ENCODE measurements around the gene SERINC2. TPM values are rescaled to one million over a fixed set of nuclear protein-coding genes. Genes with fewer than 3 reads are reported as not detected.
"Not testable (repeated sequence)": the region's sequence is repeated elsewhere in the genome, so short reads cannot be mapped to it uniquely, and the experiment has no call there.

The SERINC2 gene
- total RNA-seq, 2 donors from 2014 or later: 3.9 to 5.1 TPM

- DNase-seq (ENCODE audit: low spot score): no peak
- intact Hi-C loops (cut with DNase I): no loop called here
These were observed 31.4 kb upstream of the SERINC2 start for GRCh38 chr1:31381394-31382294.

DNA sequence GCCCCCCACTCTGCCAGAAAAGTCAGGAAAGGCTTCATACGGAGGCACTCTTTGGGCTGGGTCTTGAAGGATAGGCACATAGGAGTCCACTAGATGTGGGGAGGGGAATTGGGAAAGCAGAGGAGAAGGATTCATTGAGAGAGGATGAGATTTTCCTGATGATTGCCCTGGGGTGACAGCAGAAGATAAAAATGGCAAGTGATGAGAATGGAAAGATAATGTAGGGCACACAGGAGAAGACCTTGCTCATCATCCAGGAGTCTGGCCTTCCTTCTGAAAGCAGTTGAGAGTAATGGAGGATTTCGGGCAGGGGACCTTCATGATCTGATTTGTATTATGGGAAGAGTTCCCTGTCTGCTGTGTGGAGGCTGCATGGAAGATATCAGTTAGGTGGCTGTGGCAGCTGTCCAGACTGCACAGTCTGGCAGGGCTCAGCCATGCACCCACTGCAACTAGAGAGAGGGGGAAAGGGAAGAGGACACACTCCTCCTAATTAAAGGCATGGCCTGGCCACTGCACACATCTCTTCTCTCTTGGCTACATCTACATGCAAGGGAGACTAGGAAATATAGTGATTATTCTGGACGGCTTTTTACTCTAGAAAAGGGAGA is 30.5 kb upstream of the SERINC2 start:
- intact Hi-C loops (cut with DNase I): no loop called here
- no peak for DNase-seq (ENCODE audit: low spot score)

GRCh38 chr1:31383967-31384366 is 29.0 kb upstream of the SERINC2 start:
- intact Hi-C loops (cut with DNase I): no loop called here
- peak; percentile 11 for DNase-seq (ENCODE audit: low spot score)

- intact Hi-C loops (cut with DNase I); DNase-seq (ENCODE audit: low spot score): not testable (repeated sequence)
These were observed 26.3 kb upstream of the SERINC2 start for GRCh38 chr1:31386576-31387243.

DNA sequence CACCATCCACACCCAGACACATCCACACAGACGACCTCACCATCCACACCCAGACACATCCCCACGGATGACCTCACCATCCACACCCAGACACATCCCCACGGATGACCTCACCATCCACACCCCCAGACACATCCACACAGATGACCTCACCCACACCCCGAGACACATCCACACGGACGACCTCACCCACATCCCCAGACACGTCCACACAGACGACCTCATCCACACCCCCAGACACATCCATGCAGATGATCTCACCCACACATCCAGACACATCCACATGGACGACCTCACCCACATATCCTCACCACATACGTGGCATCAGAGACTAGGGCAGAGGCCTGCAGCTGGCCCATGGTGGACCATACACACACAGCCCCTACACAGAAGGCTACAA is 25.4 kb upstream of the SERINC2 start:
- intact Hi-C loops (cut with DNase I): no loop called here
- no peak for DNase-seq (ENCODE audit: low spot score)

GRCh38 chr1:31389616-31390015 is 23.4 kb upstream of the SERINC2 start:
- DNase-seq (ENCODE audit: low spot score): no peak
- intact Hi-C loops (cut with DNase I): loop anchor here in 1 of 2 donors (10.0 kb wide), 1 partner anchor 155 kb away; no protein-coding TSS in a partner anchor

- no peak for DNase-seq (ENCODE audit: low spot score)
- intact Hi-C loops (cut with DNase I): loop anchor here in 1 of 2 donors (10.0 kb wide), 1 partner anchor 155 kb away; no protein-coding TSS in a partner anchor
These were observed 22.9 kb upstream of the SERINC2 start for GRCh38 chr1:31390071-31390470.

DNA sequence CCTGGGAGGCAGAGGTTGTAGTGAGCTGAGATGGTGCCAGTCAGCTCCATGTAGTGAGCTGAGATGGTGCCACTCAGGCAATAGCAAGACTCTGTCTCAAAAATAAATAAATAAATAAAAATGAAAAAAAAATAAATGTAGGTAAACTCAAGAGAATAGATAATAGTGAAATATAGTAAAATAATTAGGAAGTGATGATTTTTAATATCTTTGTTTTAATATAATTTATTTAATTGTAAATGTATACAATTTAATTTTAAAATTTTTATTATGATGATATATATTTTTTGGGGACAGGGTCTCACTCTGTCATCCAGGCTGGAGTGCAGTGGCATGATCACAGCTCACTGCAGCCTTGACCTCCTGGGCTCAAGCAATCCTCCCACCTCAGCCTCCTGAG is 19.6 kb upstream of the SERINC2 start:
- intact Hi-C loops (cut with DNase I): loop anchor here in 1 of 2 donors (10.0 kb wide), 1 partner anchor 151 kb away; no protein-coding TSS in a partner anchor
- DNase-seq (ENCODE audit: low spot score): no peak

DNA sequence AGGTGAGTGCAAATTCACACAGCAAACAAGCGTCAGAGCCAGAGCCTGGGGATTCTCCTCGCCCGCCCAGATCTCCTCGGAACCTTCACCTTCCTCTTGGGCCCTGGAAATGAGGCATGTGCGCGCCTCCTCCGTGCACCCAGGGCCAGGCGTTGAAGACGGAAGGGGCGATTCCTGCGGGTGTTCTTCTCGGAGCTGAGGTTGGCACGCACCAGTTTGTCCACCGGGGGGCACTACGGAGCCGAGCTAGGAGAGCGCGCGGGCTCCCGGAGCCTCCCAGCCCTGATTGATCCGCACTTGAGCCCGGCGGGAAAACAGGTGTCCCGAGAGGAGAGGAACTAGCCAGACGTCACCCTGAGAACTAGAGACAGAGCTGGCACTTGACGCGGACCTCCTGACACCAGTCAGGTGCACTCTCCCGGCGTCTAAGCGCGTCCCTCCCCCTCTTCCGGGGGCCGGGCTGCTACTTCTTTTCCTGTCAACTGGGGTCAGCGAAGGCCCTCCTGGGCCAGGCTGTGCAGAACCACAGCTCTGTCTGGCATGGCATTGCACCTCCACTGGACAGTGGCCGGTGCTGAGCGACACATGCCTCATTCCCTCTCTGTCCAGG is 18.3 kb upstream of the SERINC2 start:
- DNase-seq (ENCODE audit: low spot score): peak; percentile 95
- intact Hi-C loops (cut with DNase I): loop anchor here in 1 of 2 donors (10.0 kb wide), 1 partner anchor 150 kb away; no protein-coding TSS in a partner anchor

GRCh38 chr1:31396633-31397351 is 16.2 kb upstream of the SERINC2 start:
- DNase-seq (ENCODE audit: low spot score): no peak
- intact Hi-C loops (cut with DNase I): loop anchor here in 1 of 2 donors (10.0 kb wide), 1 partner anchor 148 kb away; no protein-coding TSS in a partner anchor

DNA sequence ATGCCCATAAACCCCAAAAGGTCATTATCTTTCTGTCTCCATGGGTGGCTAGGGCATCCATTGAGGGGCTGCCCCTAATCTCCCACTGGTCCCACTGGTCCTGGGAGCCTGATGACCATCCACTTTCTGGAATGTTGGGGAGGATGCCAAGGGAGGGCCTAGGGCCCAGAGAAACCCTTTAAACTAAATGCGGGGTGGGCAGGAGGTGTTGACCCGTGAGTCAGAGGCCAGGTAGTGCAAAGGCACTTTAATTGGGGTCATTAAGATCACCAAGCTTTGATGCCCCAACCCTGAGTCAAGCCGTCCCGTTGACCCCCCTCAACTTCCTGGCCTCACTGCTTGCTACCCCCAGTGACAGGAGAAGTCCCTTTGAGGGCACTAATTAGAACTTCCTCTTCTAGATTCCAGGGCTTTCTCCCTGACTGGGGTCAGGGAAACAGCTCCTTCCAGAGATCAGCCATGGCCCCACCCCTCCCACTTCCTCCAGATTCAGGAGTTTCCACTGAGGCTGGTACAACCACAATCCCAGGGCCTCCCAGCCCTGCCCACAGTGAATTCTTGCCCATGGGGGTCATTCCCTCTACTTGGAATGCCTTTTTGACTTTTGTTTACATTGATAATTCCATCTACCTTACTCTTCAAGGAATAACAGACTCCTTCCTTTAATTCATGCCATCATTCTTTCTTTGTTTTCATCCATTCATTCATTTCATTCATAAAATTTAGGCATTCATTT is 15.5 kb upstream of the SERINC2 start:
- no peak for DNase-seq (ENCODE audit: low spot score)
- intact Hi-C loops (cut with DNase I): loop anchor here in 1 of 2 donors (10.0 kb wide), 1 partner anchor 147 kb away; no protein-coding TSS in a partner anchor

DNA sequence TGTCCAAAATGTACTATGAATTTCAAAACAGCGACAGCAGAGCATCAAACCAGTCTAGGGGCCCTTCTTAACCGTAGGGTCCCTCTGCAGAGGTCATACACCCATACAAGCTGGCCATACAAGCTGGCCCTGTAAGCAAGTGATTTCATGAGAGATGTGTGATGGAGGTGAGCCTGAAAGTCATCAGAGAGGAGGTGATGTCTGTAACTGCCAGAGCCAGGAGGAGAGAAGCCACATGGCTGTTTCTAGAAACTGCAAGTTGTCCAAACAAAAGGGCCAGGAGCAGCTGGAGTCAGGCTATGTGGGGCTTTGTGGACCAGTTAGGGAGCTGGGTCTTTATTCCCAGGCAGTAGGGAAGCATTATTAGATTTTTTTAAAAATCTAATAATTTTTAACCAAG is 14.8 kb upstream of the SERINC2 start:
- intact Hi-C loops (cut with DNase I): loop anchor here in 1 of 2 donors (10.0 kb wide), 1 partner anchor 147 kb away; no protein-coding TSS in a partner anchor
- no peak for DNase-seq (ENCODE audit: low spot score)

- intact Hi-C loops (cut with DNase I): loop anchor here in 1 of 2 donors (10.0 kb wide), 1 partner anchor 145 kb away; no protein-coding TSS in a partner anchor
These were observed 13.0 kb upstream of the SERINC2 start for GRCh38 chr1:31399976-31400375.

DNA sequence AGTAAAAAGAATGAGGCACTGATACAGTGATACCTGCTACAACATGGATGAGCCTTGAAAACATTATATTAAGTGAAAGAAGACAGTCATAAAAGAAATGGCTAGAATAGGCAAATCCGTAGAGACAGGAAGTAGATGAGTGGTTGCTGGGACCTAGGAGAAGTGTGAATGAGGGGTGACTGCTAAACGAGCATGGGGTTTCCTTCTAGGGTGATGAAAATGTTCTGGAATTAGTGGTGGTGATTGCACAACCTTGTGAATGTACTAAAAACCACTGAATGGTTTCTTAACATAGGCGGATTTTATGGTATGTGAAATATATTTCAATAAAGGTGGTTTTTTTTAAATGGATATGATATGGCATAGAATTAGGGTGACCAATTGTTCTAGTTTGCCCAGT is 12.6 kb upstream of the SERINC2 start:
- intact Hi-C loops (cut with DNase I): no loop called here
- no peak for DNase-seq (ENCODE audit: low spot score)

More at GRCh38 chr1:31399976-31400375, 13.0 kb upstream of the SERINC2 start:
- DNase-seq (ENCODE audit: low spot score): no peak

- no peak for DNase-seq (ENCODE audit: low spot score)
- intact Hi-C loops (cut with DNase I): no loop called here
These were observed 11.8 kb upstream of the SERINC2 start for GRCh38 chr1:31401241-31401640.

- intact Hi-C loops (cut with DNase I): no loop called here
- DNase-seq (ENCODE audit: low spot score): no peak
These were observed 7.3 kb upstream of the SERINC2 start for GRCh38 chr1:31405578-31406245.

- intact Hi-C loops (cut with DNase I): no loop called here
- DNase-seq (ENCODE audit: low spot score): no peak
These were observed 5.9 kb upstream of the SERINC2 start for GRCh38 chr1:31407029-31407626.
